ENCODE measurements around the gene NTRK3. TPM values are rescaled to one million over a fixed set of nuclear protein-coding genes. Genes with fewer than 3 reads are reported as not detected.

NTRK3 gene
- total RNA-seq, 1 experiment from 2014 or later, result not detected

DNA sequence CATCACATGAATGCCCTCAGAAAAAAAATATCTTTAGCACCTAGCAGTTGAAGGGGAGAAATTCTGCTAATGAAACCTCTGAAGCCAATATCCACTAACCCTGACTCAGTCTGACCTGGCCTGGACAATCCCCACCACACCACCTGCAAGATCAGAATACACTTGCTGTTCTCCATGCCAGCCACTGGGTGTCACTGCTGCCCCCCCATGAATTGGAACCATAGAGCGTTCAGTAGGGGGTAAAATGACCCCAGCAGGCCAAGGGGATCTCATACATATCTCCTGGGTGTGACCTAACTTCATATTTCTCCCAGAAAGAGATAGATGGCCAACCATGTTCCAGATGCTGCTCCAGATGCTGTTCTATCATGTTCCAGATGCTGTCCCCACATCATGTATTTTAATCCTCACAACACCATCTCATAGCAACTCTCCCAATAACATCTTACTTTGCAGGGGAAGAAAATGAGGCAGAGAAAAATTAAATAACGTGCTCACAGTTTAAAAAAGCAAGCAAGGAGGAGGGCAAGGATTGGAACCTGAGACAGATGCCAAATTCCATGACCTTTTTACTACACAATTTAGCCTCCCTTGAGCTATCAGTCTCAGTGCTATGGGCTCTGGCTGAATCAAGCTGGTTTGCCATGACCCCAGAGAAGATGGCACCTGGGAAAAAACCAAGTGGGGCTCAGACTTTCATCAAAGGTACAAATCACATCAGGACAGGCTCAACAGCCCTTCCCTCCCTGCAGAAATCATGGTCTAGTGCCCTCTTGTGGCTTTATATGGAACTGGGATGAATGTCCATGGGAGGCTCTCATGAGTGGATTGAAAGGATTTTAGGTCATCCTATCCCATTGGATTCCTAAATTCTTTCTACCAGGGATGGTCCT is 12.4 kb downstream of the NTRK3 start:
- CTCF ChIA-PET, result interaction anchor here (0.6 kb wide), 1 partner anchor 343 kb away, joined by 3 read pairs; no protein-coding TSS in a partner anchor
- Histone ChIP-seq H3K27me3 (ENCODE audit: insufficient read depth, low read depth) (peaks cover 7% of the 10 kb centered on the region; the same call in 1 of the 2 replicates), H3F3A (ENCODE audit: insufficient read depth, low read depth) (no peaks in the 10 kb centered on the region), H2AFZ (no peak overlapping the region), H3K4me1 (replicated peaks; ENCODE audit: insufficient read depth) (no peaks in the 10 kb centered on the region), H3K4me3 (no peak overlapping the region), H3K4me2 (no peak overlapping the region), H3K36me3 (ENCODE audit: low read depth) (no peaks in the 10 kb centered on the region), H3K9me3 (ENCODE audit: insufficient read depth, low read depth) (no peaks in the 10 kb centered on the region), H3K9me2 (ENCODE audit: insufficient read depth) (no peaks in the 10 kb centered on the region), H3K79me2 (ENCODE audit: low read depth) (no peaks in the 10 kb centered on the region), H3K27ac (no peak overlapping the region), H4K20me1 (ENCODE audit: insufficient read depth) (no peaks in the 10 kb centered on the region)
- POLR2A ChIA-PET (ENCODE audit: unreplicated experiment), result no interaction called here
- no TSS peak for BruUV-seq (replicated peaks)
- no peak for DNase-seq
- intact Hi-C loops (cut with micrococcal nuclease; ENCODE audit: unreplicated experiment), result loop anchor here (5.0 to 10.0 kb wide), 2 partner anchors 211 to 1212 kb away; no protein-coding TSS in a partner anchor
- TF ChIP-seq, protein P1, sequence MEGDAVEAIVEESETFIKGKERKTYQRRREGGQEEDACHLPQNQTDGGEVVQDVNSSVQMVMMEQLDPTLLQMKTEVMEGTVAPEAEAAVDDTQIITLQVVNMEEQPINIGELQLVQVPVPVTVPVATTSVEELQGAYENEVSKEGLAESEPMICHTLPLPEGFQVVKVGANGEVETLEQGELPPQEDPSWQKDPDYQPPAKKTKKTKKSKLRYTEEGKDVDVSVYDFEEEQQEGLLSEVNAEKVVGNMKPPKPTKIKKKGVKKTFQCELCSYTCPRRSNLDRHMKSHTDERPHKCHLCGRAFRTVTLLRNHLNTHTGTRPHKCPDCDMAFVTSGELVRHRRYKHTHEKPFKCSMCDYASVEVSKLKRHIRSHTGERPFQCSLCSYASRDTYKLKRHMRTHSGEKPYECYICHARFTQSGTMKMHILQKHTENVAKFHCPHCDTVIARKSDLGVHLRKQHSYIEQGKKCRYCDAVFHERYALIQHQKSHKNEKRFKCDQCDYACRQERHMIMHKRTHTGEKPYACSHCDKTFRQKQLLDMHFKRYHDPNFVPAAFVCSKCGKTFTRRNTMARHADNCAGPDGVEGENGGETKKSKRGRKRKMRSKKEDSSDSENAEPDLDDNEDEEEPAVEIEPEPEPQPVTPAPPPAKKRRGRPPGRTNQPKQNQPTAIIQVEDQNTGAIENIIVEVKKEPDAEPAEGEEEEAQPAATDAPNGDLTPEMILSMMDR (conservative IDR thresholded peaks at IDR 0.05), result peak; percentile 57
- TF ChIP-seq EZH2 (IDR thresholded peaks at IDR 0.05; ENCODE audit: low read depth), result no peak

DNA sequence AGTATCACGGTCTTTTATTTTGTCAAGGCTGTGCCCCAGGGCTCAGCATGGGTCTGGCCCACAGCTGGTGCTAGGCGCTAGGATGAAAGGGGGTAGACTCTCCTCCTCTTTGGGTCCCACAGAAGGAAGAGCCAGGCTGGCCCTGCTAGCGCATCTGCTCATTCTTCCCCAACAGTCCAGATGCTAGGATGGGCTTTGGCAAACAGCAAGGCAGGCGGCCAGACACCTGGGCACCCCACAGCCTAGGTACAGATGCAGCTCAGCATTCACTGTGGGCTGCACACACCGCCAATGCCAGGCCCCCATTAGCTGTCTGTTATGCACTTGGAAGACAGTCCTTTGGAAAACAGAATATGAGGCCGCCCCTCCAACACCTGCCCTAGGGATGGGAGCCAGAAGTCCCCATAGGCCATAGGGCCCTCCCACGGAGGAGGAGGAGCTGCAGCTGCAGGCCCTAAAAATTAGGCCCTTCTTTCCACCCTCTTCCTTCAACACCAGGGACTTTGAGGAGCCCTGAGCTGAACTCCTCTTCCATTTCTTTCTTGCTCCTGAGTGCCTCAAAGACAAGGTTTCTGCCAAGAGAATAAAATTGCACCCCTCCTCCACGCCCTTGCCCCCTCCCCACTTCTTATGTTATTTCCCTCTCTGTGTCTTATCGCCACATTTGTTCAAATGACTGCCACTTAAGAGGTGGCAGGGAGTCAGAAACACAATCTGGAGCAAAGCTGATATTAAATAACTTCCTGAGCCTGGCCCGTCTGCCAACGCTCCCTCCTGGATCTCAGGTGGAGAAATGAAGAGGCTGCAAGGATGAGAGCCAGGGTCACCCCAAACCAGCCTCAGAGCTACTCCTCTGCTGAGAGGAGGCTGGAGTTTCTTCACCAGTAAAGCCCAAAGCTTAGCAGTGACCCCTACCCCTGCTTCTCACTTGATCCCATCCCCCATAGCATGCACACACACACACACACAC is 13.7 kb downstream of the NTRK3 start:
- H2AFZ ChIP-seq, result no peak overlapping the region
- ChIA-PET CTCF (no interaction called here), POLR2A (ENCODE audit: unreplicated experiment) (no interaction called here)
- no peaks in the 10 kb centered on the region for H3K9me3 ChIP-seq (ENCODE audit: insufficient read depth, low read depth)
- no peaks in the 10 kb centered on the region for H3K36me3 ChIP-seq (ENCODE audit: low read depth)
- no peaks in the 10 kb centered on the region for H4K20me1 ChIP-seq (ENCODE audit: insufficient read depth)
- H3K4me1 ChIP-seq (replicated peaks; ENCODE audit: insufficient read depth), result no peaks in the 10 kb centered on the region
- H3K4me3 ChIP-seq, result no peak overlapping the region
- no peaks in the 10 kb centered on the region for H3F3A ChIP-seq (ENCODE audit: insufficient read depth, low read depth)
- no peak overlapping the region for H3K27ac ChIP-seq
- BruUV-seq (replicated peaks), result no TSS peak
- DNase-seq, result no peak
- no peak overlapping the region for H3K4me2 ChIP-seq
- intact Hi-C loops (cut with micrococcal nuclease; ENCODE audit: unreplicated experiment), result loop anchor here (5.0 to 10.0 kb wide), 2 partner anchors 212 to 1211 kb away; no protein-coding TSS in a partner anchor
- no peaks in the 10 kb centered on the region for H3K9me2 ChIP-seq (ENCODE audit: insufficient read depth)
- H3K79me2 ChIP-seq (ENCODE audit: low read depth), result no peaks in the 10 kb centered on the region
- peaks cover 10% of the 10 kb centered on the region; the same call in 1 of the 2 replicates for H3K27me3 ChIP-seq (ENCODE audit: insufficient read depth, low read depth)
- no peak for TF ChIP-seq EZH2 (IDR thresholded peaks at IDR 0.05; ENCODE audit: low read depth)

DNA sequence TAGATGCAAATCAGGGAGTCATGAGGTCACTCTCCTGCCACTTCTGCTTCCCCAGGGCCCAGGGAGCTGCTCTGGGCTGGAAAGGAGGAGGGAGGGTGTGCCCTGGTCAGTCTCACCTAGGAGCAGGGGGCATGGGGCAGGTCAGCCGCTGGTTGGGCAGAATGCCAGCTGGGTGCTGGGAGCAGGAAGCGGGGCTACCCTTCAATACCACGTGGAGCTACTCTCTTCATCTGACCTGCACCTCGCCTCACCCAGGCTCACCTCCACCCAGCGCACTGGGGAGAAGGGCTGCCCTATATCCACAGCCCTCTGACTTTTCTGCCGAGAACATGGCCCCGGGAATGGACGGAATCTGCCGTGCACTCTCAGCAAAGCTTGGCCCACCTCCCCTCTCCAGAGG is 15.1 kb downstream of the NTRK3 start:
- Histone ChIP-seq H3K79me2 (ENCODE audit: low read depth) (no peaks in the 10 kb centered on the region), H3F3A (ENCODE audit: insufficient read depth, low read depth) (no peaks in the 10 kb centered on the region), H3K4me2 (no peak overlapping the region), H2AFZ (no peak overlapping the region), H3K36me3 (ENCODE audit: low read depth) (no peaks in the 10 kb centered on the region), H3K27ac (no peak overlapping the region), H4K20me1 (ENCODE audit: insufficient read depth) (no peaks in the 10 kb centered on the region), H3K4me3 (no peak overlapping the region), H3K9me2 (ENCODE audit: insufficient read depth) (no peaks in the 10 kb centered on the region), H3K9me3 (ENCODE audit: insufficient read depth, low read depth) (no peaks in the 10 kb centered on the region), H3K4me1 (replicated peaks; ENCODE audit: insufficient read depth) (no peaks in the 10 kb centered on the region), H3K27me3 (ENCODE audit: insufficient read depth, low read depth) (peaks cover 5% of the 10 kb centered on the region; the same call in 1 of the 2 replicates)
- ChIA-PET POLR2A (ENCODE audit: unreplicated experiment) (no interaction called here), CTCF (no interaction called here)
- TF ChIP-seq EZH2 (IDR thresholded peaks at IDR 0.05; ENCODE audit: low read depth), result no peak
- TF ChIP-seq, protein P1 (conservative IDR thresholded peaks at IDR 0.05), result no peak
- BruUV-seq (replicated peaks), result no TSS peak
- intact Hi-C loops (cut with micrococcal nuclease; ENCODE audit: unreplicated experiment), result loop anchor here (5.0 to 10.0 kb wide), 2 partner anchors 213 to 1209 kb away; no protein-coding TSS in a partner anchor
- DNase-seq, result no peak

Data from PC-9 (cell line).